ENCODE data around the gene CSAG3. TPM values are rescaled to one million over a fixed set of nuclear protein-coding genes. Genes with fewer than 3 reads are reported as not detected.

The CSAG3 gene
- total and polyA plus RNA-seq, 2 of the 8 experiments (the other 6 are each of a cell fraction or from before 2014, with no cell fraction given) = 0.12 TPM; not detected in 1

DNA sequence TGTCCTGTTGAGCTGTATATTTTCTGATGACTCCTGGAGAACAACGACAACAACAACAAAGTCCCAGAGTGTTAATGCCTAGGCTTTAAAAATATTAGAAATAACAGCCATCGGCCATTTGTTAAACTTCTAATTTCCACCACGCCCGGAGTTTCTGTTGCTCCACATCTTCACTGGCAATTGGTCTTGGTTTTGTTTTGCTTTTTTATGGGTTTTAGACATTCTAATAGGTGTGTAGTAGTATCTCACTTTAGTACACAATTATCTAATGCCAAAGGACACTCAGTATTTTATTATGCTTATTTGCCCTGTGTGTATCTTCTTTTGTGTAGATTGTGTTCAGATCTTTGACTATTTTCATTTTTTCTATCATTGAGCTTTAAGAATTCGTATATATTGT is 20.5 kb upstream of the CSAG3 start:
- WGBS, 2 experiments (ENCODE audit: extremely low coverage in 1 of 2, insufficient coverage in 1 of 2, insufficient read length in 1 of 2, insufficient replicate concordance in 2 of 2, low coverage in 1 of 2, low lambda C conversion rate in 2 of 2, missing lambda C conversion rate in 1 of 2) = 84% methylated on average over 5 of the region's 5 CpGs; no CpG with 5 or more reads in 1 of the 2 experiments
- Histone ChIP-seq H3K9me3 (ENCODE audit: insufficient read depth in 2 of 2, low read depth in 1 of 2, low read length in 1 of 2) (no peaks in the 10 kb centered on the region), H3K27ac (ENCODE audit: low read depth, low read length) (no peak overlapping the region), H2BK5ac (ENCODE audit: low read depth, low read length) (no peak overlapping the region), H4K8ac (ENCODE audit: extremely low read depth, insufficient read depth, low read length) (no peak overlapping the region), H2AK5ac (ENCODE audit: low read depth, low read length) (no peak overlapping the region), H3K18ac (ENCODE audit: extremely low read depth, low read length) (no peak overlapping the region), H3K4me1 (replicated peaks in 1 of 4; ENCODE audit: control insufficient read depth in 3 of 4, insufficient read depth in 4 of 4, low read length in 3 of 4) (no peaks in the 10 kb centered on the region), H2BK20ac (ENCODE audit: low read length) (no peak overlapping the region), H3K23ac (ENCODE audit: insufficient read length) (no peak overlapping the region), H3K14ac (ENCODE audit: insufficient read length) (no peak overlapping the region), H2BK15ac (ENCODE audit: low read length) (no peak overlapping the region), H3K79me1 (ENCODE audit: low read depth, low read length) (no peaks in the 10 kb centered on the region), H3K79me2 (ENCODE audit: control insufficient read depth in 1 of 2, insufficient read depth in 2 of 2, low read length in 2 of 2) (no peaks in the 10 kb centered on the region), H3K9ac (replicated peaks in 1 of 4; ENCODE audit: extremely low read depth in 1 of 4, low read depth in 3 of 4, low read length in 3 of 4) (no peak overlapping the region), H3K27me3 (replicated peaks in 1 of 4; ENCODE audit: control insufficient read depth in 3 of 4, extremely low read depth in 1 of 4, insufficient read depth in 3 of 4, low read length in 3 of 4) (no peaks in the 10 kb centered on the region), H2BK120ac (replicated peaks; ENCODE audit: low read depth, low read length) (no peak overlapping the region), H3K36me3 (ENCODE audit: control insufficient read depth in 2 of 4, insufficient read depth in 4 of 4, low read length in 3 of 4) (no peaks in the 10 kb centered on the region), H3K4me3 (ENCODE audit: extremely low read depth in 1 of 4, insufficient read depth in 2 of 4, low read depth in 3 of 4, low read length in 4 of 4) (no peak overlapping the region), H4K91ac (replicated peaks; ENCODE audit: insufficient read length, low read length) (no peak overlapping the region), H3K4me2 (ENCODE audit: insufficient read depth in 1 of 2, low read depth in 2 of 2, low read length in 2 of 2) (no peak overlapping the region), H3K23me2 (ENCODE audit: low read depth, low read length) (no peaks in the 10 kb centered on the region), H3K4ac (replicated peaks; ENCODE audit: insufficient read length, low read depth, low read length) (no peak overlapping the region), H3K56ac (replicated peaks; ENCODE audit: insufficient read length, low read depth, low read length) (no peak overlapping the region), H4K20me1 (replicated peaks in 1 of 2; ENCODE audit: control insufficient read depth in 1 of 2, insufficient read depth in 2 of 2, low read length in 2 of 2) (no peaks in the 10 kb centered on the region), H2AFZ (ENCODE audit: low read length) (no peak overlapping the region), H2BK12ac (ENCODE audit: low read depth, low read length) (no peak overlapping the region), H4K5ac (ENCODE audit: insufficient read length, low read depth, low read length) (no peak overlapping the region)
- TF ChIP-seq GTF2F1 (IDR thresholded peaks at IDR 0.05; ENCODE audit: borderline replicate concordance, low read depth, low read length) = no peak
- FAIRE-seq (no peak), DNase-seq (ENCODE audit: low read depth in 1 of 2, low spot score in 2 of 2) (no peak)
- POLR2A ChIA-PET (ENCODE audit: partially characterized antibody) = no interaction called here
- CTCF ChIA-PET (ENCODE audit: partially characterized antibody) = no interaction called here
